Esophagus (tissue), 2 donors: ENCODE measurements around the gene PRDM2. TPM values are rescaled to one million over a fixed set of nuclear protein-coding genes. Genes with fewer than 3 reads are reported as not detected.

Experiments
- H3K27ac ChIP-seq, 2 donors: one replicate each; pipeline ENCODE4 v1.5.1; 2013; ENCODE audit warnings: low read depth in 2 of 2, mild to moderate bottlenecking in 2 of 2, inconsistent platforms in 1 of 2, low read length in 1 of 2, moderate library complexity in 1 of 2
- H3K27me3 ChIP-seq, 2 donors: one replicate each; pipeline ENCODE4 v1.6.1; 2013; ENCODE audit warnings: low read length in 2 of 2, control low read depth in 1 of 2, mild to moderate bottlenecking in 1 of 2; ENCODE audit not compliant: insufficient read depth in 2 of 2, control insufficient read depth in 1 of 2
- H3K36me3 ChIP-seq, 2 donors: one replicate each; pipeline ENCODE4 v1.6.1; 2013; ENCODE audit warnings: low read length in 1 of 2; ENCODE audit not compliant: control insufficient read depth in 2 of 2, insufficient read depth in 2 of 2
- H3K4me1 ChIP-seq, 2 donors: one replicate each; pipeline ENCODE4 v1.6.1; 2013; ENCODE audit warnings: low read length in 1 of 2; ENCODE audit not compliant: control insufficient read depth in 2 of 2, insufficient read depth in 2 of 2
- H3K4me3 ChIP-seq, 2 donors: one replicate each; pipeline ENCODE4 v1.5.1; 2013; ENCODE audit warnings: low read length in 2 of 2, mild to moderate bottlenecking in 2 of 2, low read depth in 1 of 2, moderate library complexity in 1 of 2
- H3K9me3 ChIP-seq, 2 donors: one replicate each; pipeline ENCODE4 v1.6.1; 2013; ENCODE audit warnings: mild to moderate bottlenecking in 2 of 2, low read depth in 1 of 2, low read length in 1 of 2, moderate library complexity in 1 of 2; ENCODE audit not compliant: control insufficient read depth in 2 of 2, insufficient read depth in 1 of 2
- WGBS, 2 donors: extraction: QIAGEN DNeasy Blood & Tissue Kit; methylation state at CpG; one replicate each; pipeline ENCODE4 v1.1.7; 2013; 5-methylcytosine and 5-hydroxymethylcytosine counted together
- polyA plus RNA-seq, 2 donors: library from polyadenylated mRNA; stranded (reverse); fragments of 200-250 nt; gene quantifications; one replicate each; pipeline ENCODE4 v1.2.3, GENCODE V29; 2013
- donor health status: healthy with polysubstance abuse.
- donor health status: Bipolar disorder and iron deficiency.

The PRDM2 gene
- polyA plus RNA-seq, 2 donors, result 12.1 to 16.0 TPM

DNA sequence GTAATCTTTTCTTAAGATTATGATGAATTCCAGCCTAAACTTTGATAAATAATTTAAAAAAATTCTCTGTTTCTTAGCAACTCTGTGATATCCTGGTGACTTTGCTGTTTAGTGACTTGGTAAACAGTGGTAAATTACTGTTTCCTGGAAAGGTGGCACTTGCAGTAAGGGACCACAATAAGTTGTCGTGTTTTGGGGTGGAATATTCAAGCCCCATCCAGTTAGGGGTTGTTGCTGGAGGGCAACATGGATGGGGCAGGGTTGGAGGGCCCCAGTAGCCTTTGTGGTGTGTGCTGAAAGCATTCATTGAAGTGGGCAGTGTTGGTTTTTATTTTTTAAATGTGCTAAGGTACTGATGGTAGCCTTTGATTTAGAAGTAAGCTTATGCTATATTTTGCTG, 30.3 kb downstream of the PRDM2 start:
- H3K4me1 ChIP-seq, result peaks cover 2 to 3% of the 10 kb centered on the region in 2 donors
- 69 to 81% methylated on average over 1 of the region's 1 CpG for WGBS, 2 donors
- peak overlapping the region in 1 of 2 donors; percentile 59 for H3K27ac ChIP-seq
- H3K9me3 ChIP-seq, result no peaks in the 10 kb centered on the region
- no peaks in the 10 kb centered on the region for H3K36me3 ChIP-seq
- H3K4me3 ChIP-seq, result no peak overlapping the region
- no peaks in the 10 kb centered on the region for H3K27me3 ChIP-seq

- Histone ChIP-seq H3K36me3 (no peaks in the 10 kb centered on the region), H3K4me1 (peaks cover 2 to 3% of the 10 kb centered on the region in 2 donors), H3K9me3 (no peaks in the 10 kb centered on the region), H3K27me3 (no peaks in the 10 kb centered on the region), H3K27ac (peak overlapping the region in 1 of 2 donors; percentile 52), H3K4me3 (peak overlapping the region in 1 of 2 donors; percentile 25)
- WGBS, 2 donors, result 39 to 45% methylated on average over 12 of the region's 12 CpGs
Measured at GRCh38 chr1:13730751-13731482, 30.9 kb downstream of the PRDM2 start.

DNA sequence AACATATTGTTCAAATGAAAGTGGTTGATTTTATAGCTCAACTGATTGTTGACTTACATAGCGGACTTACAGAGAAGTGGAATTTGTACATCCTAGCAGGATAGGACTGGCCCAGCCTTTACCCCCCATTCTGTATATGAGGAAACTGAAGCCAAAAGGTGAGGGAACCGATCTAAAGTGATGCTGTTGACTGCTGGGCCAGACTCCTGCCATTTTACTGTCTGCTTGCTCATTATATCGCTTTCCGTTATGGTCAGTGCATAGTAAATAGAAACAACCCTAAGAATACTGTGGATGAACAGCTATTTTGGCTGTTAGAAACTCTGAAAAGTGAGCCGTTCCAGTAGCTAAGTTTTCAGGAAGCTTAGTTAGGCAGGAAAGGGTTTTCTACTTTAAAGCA, 31.9 kb downstream of the PRDM2 start:
- Histone ChIP-seq H3K27me3 (no peaks in the 10 kb centered on the region), H3K4me3 (no peak overlapping the region), H3K36me3 (no peaks in the 10 kb centered on the region), H3K27ac (no peak overlapping the region), H3K4me1 (peaks cover 2 to 3% of the 10 kb centered on the region in 2 donors), H3K9me3 (no peaks in the 10 kb centered on the region)
- WGBS, 2 donors, result 88 to 91% methylated on average over 5 of the region's 5 CpGs

- Histone ChIP-seq H3K4me3 (no peak overlapping the region), H3K27me3 (no peaks in the 10 kb centered on the region), H3K27ac (no peak overlapping the region), H3K36me3 (no peaks in the 10 kb centered on the region), H3K9me3 (no peaks in the 10 kb centered on the region), H3K4me1 (peaks cover 2 to 3% of the 10 kb centered on the region in 2 donors)
- 67 to 70% methylated on average over 5 of the region's 5 CpGs for WGBS, 2 donors
Measured at GRCh38 chr1:13732971-13733667, 33.1 kb downstream of the PRDM2 start.

- Histone ChIP-seq H3K4me3 (no peak overlapping the region), H3K27ac (no peak overlapping the region), H3K36me3 (no peaks in the 10 kb centered on the region), H3K27me3 (no peaks in the 10 kb centered on the region), H3K4me1 (peaks cover 2 to 3% of the 10 kb centered on the region in 2 donors), H3K9me3 (no peaks in the 10 kb centered on the region)
- 90 to 91% methylated on average over 1 of the region's 1 CpG for WGBS, 2 donors
Measured at GRCh38 chr1:13733711-13734110, 33.7 kb downstream of the PRDM2 start.

- Histone ChIP-seq H3K4me3 (no peak overlapping the region), H3K9me3 (no peaks in the 10 kb centered on the region), H3K27me3 (no peaks in the 10 kb centered on the region), H3K4me1 (peaks cover under 1 to 3% of the 10 kb centered on the region in 2 donors), H3K36me3 (no peaks in the 10 kb centered on the region), H3K27ac (no peak overlapping the region)
- WGBS, 2 donors, result 97% methylated on average over 11 of the region's 11 CpGs
Measured at GRCh38 chr1:13735168-13735930, 35.4 kb downstream of the PRDM2 start.

DNA sequence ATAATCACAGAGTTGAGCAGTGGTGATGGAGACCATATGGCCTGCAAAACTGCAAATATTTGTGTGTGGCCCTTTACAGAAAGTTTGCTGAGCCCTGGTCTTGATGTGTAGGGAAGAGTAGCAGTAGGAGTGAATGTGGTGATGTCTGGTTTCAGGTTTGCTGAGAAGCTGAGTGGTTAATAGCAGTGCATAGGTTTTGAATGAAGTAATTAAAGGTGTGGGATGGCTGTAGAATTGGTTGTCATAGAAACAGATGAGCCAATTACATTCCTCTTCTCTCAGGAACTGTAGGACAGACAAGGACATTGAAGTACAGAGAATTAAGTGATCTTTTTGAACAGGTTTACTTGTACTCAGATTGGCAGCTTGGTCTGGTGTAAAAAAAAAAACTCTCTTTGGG, 37.4 kb downstream of the PRDM2 start:
- Histone ChIP-seq H3K27me3 (no peaks in the 10 kb centered on the region), H3K4me1 (no peaks in the 10 kb centered on the region), H3K27ac (no peak overlapping the region), H3K9me3 (no peaks in the 10 kb centered on the region), H3K36me3 (no peaks in the 10 kb centered on the region), H3K4me3 (no peak overlapping the region)

- no peaks in the 10 kb centered on the region for H3K4me1 ChIP-seq
- H3K27ac ChIP-seq, result no peak overlapping the region
- H3K36me3 ChIP-seq, result no peaks in the 10 kb centered on the region
- H3K4me3 ChIP-seq, result no peak overlapping the region
- no peaks in the 10 kb centered on the region for H3K9me3 ChIP-seq
- H3K27me3 ChIP-seq, result no peaks in the 10 kb centered on the region
- 98 to 99% methylated on average over 3 of the region's 3 CpGs for WGBS, 2 donors
Measured at GRCh38 chr1:13746342-13746741, 46.4 kb downstream of the PRDM2 start.

DNA sequence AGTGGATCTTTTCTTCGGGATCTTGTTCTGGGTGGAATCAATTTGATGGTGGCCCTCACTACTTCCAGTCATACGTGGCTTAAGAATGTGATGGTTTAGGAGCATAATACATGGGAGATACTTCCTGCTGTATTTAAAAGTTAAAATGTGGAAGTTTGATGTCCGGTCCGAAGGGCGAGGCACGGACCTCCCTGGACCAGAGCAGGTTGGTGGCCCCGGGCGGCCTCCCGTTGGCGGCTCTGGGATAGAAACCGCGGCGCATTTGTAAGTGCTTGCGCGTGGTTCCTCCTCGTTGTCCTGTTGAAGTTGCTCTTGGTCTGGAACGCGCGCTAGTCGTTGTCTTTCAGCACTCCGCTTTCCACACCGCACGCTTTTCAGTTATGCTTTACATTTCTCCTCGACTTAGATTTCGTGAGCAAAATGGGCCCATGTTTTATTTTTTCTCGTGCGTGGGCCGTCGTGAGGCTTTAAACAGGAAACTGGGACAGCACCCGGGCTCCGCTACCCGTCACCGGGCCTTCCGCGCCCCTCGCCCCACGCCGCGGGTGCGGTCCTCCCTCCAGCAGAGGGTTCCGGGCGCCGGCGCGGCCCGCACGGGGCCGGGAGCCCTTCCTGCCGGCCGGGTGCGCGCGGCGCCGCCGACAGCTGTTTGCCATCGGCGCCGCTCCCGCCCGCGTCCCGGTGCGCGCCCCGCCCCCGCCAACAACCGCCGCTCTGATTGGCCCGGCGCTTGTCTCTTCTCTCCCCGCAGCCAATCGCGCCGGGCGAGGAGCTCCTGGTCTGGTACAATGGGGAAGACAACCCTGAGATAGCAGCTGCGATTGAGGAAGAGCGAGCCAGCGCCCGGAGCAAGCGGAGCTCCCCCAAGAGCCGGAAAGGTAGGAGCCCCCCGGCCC, 48.9 kb downstream of the PRDM2 start:
- Histone ChIP-seq H3K27ac (peak overlapping the region; percentile 94 to 99), H3K36me3 (no peaks in the 10 kb centered on the region), H3K4me3 (peak overlapping the region; percentile 83 to 86), H3K4me1 (peaks cover 0 to 2% of the 10 kb centered on the region in 2 donors), H3K27me3 (no peaks in the 10 kb centered on the region), H3K9me3 (no peaks in the 10 kb centered on the region)
- 1% methylated on average over 80 to 83 of the region's 83 CpGs for WGBS, 2 donors
